ENCODE data around the gene VANGL2. TPM values are rescaled to one million over a fixed set of nuclear protein-coding genes. Genes with fewer than 3 reads are reported as not detected.

The VANGL2 gene
- total RNA-seq, 6 experiments from 2014 or later, result 0.06 to 0.22 (median 0.12) TPM

GRCh38 chr1:160459056-160459455, 58.7 kb downstream of the VANGL2 start:
- H3K4me1 ChIP-seq, result no peaks in the 10 kb centered on the region
- TF ChIP-seq CTCF (IDR thresholded peaks at IDR 0.05) (no peak), POLR2A (IDR thresholded peaks at IDR 0.05) (no peak)
- H3K27me3 ChIP-seq, result no peaks in the 10 kb centered on the region
- no peak for DNase-seq
- intact Hi-C loops (cut with DNase I), result no loop called here
- H3K27ac ChIP-seq, result no peak overlapping the region
- no peak for ATAC-seq
- no peak overlapping the region for H3K4me3 ChIP-seq
- H3K36me3 ChIP-seq, result no peaks in the 10 kb centered on the region
- 17% methylated on average over 1 of the region's 2 CpGs for WGBS (ENCODE audit: insufficient coverage, low coverage, low lambda C conversion rate, missing lambda C conversion rate)
- H3K9me3 ChIP-seq, result no peaks in the 10 kb centered on the region

GRCh38 chr1:160459687-160460086, 59.3 kb downstream of the VANGL2 start:
- DNase-seq (no peak), ATAC-seq (no peak)
- no peaks in the 10 kb centered on the region for H3K27me3 ChIP-seq
- 53% methylated on average over 2 of the region's 2 CpGs for WGBS (ENCODE audit: insufficient coverage, low coverage, low lambda C conversion rate, missing lambda C conversion rate)
- intact Hi-C loops (cut with DNase I), result no loop called here
- H3K4me3 ChIP-seq, result no peak overlapping the region
- H3K4me1 ChIP-seq, result no peaks in the 10 kb centered on the region
- no peaks in the 10 kb centered on the region for H3K9me3 ChIP-seq
- TF ChIP-seq POLR2A (IDR thresholded peaks at IDR 0.05), result no peak
- no peak for TF ChIP-seq CTCF (IDR thresholded peaks at IDR 0.05)
- no peak overlapping the region for H3K27ac ChIP-seq
- H3K36me3 ChIP-seq, result no peaks in the 10 kb centered on the region

DNA sequence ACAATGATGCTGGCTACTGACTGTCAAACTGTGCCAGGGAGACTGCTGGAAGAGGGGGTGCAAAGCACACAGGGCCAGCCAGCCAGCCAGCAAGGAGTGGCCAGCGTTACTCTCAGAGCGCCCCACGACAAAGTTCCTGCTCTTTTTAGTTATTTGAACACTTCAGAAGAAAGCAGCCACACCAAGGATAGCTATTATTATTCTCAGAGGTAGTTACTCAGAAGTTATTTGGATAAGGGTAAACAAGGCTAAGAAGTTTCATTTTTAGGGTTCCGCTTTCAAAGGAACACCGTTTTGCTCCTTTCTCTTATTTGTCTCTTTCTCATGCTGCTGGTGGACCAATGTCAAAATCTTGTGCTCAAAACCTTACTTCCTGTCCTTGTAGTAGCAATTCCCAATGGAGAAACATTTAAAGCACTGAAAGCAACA, 59.9 kb downstream of the VANGL2 start:
- no peak overlapping the region for H3K27ac ChIP-seq
- TF ChIP-seq CTCF (IDR thresholded peaks at IDR 0.05) (no peak), POLR2A (IDR thresholded peaks at IDR 0.05) (no peak)
- WGBS (ENCODE audit: insufficient coverage, low coverage, low lambda C conversion rate, missing lambda C conversion rate), result 73% methylated on average over 3 of the region's 5 CpGs
- intact Hi-C loops (cut with DNase I), result no loop called here
- no peaks in the 10 kb centered on the region for H3K4me1 ChIP-seq
- ATAC-seq, result no peak
- H3K4me3 ChIP-seq, result no peak overlapping the region
- DNase-seq, result no peak
- no peaks in the 10 kb centered on the region for H3K36me3 ChIP-seq
- H3K27me3 ChIP-seq, result no peaks in the 10 kb centered on the region
- H3K9me3 ChIP-seq, result no peaks in the 10 kb centered on the region

- ATAC-seq (no peak), DNase-seq (no peak)
- Histone ChIP-seq H3K4me1 (no peaks in the 10 kb centered on the region), H3K9me3 (no peaks in the 10 kb centered on the region), H3K4me3 (no peak overlapping the region), H3K36me3 (no peaks in the 10 kb centered on the region), H3K27ac (no peak overlapping the region), H3K27me3 (no peaks in the 10 kb centered on the region)
- WGBS (ENCODE audit: insufficient coverage, low coverage, low lambda C conversion rate, missing lambda C conversion rate), result 35% methylated on average over 4 of the region's 4 CpGs
- TF ChIP-seq CTCF (IDR thresholded peaks at IDR 0.05) (no peak), POLR2A (IDR thresholded peaks at IDR 0.05) (no peak)
- intact Hi-C loops (cut with DNase I), result no loop called here
Observed at GRCh38 chr1:160460683-160461287, 60.4 kb downstream of the VANGL2 start.

GRCh38 chr1:160465123-160465522, 64.8 kb downstream of the VANGL2 start:
- DNase-seq, result no peak
- Histone ChIP-seq H3K4me3 (no peak overlapping the region), H3K27ac (no peak overlapping the region), H3K36me3 (no peaks in the 10 kb centered on the region), H3K27me3 (no peaks in the 10 kb centered on the region), H3K4me1 (no peaks in the 10 kb centered on the region), H3K9me3 (no peaks in the 10 kb centered on the region)
- intact Hi-C loops (cut with DNase I), result no loop called here
- no peak for TF ChIP-seq POLR2A (IDR thresholded peaks at IDR 0.05)
- no peak for TF ChIP-seq CTCF (IDR thresholded peaks at IDR 0.05)
- no peak for ATAC-seq
- 95% methylated on average over 6 of the region's 6 CpGs for whole genome bisulfite sequencing (ENCODE audit: insufficient coverage, low coverage, low lambda C conversion rate, missing lambda C conversion rate)
